AG10803 (cell line): ENCODE data around the gene MT1E.
"Not testable (repeated sequence)": the region's sequence is repeated elsewhere in the genome, so short reads cannot be mapped to it uniquely, and the experiment has no call there.

Experiments used
- DNase-seq: peaks from one replicate; pipeline ENCODE4 v3.0.0; 2010; ENCODE audit warnings: low read depth
- H3K4me3 ChIP-seq: 2 replicates; pipeline ENCODE4 v1.5.1; 2011; ENCODE audit warnings: mild to moderate bottlenecking, low read length, control low read depth
- TF ChIP-seq, protein P1 (sequence below): conservative IDR thresholded peaks from 2 replicates; pipeline ENCODE4 v1.5.1; 2011; ENCODE audit warnings: mild to moderate bottlenecking, low read length, control low read depth, inconsistent platforms

The MT1E gene

DNA sequence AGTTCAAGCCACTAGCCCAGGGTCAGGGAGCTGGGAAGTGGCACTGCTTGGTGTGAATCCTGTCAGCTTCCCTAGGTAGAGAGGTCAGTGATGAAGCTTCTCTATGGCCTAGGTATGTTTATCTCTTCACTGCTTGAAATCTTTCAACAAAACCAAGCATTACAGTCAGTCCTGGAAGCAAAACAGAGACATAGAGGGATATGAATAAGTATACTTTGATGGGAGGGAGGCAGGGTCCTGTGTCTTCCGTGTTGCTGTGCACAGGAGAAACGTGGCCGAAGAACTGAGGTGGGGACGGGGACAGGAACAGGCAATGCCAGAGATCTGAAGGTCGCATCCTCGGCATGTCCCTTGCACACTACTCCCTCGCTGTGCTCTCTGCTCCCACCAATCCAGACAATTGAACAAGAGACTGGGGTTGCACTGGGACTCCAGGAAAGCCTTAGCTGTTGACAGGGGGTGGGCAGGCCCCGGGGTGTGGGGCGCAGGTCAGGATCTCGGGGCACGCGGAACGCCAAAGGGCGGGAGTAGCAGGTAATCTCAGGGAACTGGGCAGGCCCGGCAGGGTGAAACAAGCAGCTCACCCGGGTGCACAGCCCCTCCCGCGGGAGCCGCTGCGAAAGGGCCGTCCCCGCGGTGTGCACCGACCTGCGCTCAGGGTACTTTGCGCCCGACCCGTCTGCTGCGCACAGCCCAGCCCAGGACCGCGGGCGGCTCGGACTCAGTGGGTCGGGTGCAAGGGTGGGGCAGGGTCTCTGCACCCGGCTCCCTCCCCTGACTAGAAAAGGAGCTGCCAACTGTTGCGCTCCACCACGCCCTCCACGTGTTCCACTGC is 43.6 kb downstream of the MT1E start, which contains the start of gene MT1H:
Gene MT1H (plus strand): TSS at position 810 of the 835 bp plus-strand sequence. CDS start 71 bp downstream, outside the sequence.
- DNase-seq, result no peak
- TF ChIP-seq, protein P1, sequence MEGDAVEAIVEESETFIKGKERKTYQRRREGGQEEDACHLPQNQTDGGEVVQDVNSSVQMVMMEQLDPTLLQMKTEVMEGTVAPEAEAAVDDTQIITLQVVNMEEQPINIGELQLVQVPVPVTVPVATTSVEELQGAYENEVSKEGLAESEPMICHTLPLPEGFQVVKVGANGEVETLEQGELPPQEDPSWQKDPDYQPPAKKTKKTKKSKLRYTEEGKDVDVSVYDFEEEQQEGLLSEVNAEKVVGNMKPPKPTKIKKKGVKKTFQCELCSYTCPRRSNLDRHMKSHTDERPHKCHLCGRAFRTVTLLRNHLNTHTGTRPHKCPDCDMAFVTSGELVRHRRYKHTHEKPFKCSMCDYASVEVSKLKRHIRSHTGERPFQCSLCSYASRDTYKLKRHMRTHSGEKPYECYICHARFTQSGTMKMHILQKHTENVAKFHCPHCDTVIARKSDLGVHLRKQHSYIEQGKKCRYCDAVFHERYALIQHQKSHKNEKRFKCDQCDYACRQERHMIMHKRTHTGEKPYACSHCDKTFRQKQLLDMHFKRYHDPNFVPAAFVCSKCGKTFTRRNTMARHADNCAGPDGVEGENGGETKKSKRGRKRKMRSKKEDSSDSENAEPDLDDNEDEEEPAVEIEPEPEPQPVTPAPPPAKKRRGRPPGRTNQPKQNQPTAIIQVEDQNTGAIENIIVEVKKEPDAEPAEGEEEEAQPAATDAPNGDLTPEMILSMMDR, result no peak
- no peak within 1 kb of the TSS for H3K4me3 ChIP-seq

DNA sequence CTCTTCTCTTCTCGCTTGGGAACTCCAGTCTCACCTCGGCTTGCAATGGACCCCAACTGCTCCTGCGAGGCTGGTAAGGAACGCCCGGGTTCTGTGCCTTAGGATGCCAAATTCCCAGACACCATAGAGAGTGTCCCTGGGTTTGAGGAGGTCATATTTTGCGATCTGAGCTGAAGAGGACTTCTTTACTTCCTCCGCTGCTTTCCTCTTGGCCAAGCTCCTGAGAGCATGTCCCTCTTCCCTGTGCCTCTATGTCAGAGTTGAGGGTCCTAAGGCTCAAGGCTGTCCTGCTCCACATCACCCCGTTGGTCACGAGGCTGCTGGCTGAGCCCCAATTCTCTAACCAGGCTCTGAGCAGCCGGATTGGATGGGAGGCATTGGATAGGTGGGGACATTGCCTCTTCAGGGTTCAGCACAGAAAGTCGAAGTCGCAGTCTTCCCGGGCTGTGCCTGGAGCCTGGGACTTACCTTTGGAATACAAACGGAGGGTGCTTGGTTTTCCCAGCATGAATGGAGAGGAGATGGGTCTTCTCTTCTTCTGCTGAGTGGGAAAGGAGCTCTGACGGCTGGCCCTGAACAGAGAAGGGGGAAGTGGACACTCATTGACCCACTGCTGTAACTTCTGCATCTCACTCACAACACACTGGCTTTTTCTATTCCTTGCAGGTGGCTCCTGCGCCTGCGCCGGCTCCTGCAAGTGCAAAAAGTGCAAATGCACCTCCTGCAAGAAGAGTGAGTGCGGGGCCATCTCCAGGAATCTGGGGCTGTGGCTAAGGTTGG is 44.4 kb downstream of the MT1E start:
- no peak for DNase-seq
- TF ChIP-seq, protein P1, result no peak
- H3K4me3 ChIP-seq, result no peak overlapping the region

DNA sequence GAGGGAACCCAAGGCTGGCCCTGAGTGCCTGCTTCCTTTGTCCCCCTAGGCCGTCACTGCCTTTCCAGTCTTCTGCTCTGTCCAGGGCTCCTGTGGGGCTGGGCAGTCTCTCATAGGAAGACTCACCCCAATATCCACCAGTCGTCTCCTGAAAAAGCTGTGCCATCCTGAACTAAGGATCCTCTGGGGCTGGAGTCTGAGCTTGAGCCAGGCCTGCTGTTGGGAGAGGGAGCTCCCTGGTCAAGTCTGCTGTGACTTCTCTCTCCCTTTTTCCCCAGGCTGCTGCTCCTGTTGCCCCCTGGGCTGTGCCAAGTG is 45.0 kb downstream of the MT1E start:
- TF ChIP-seq, protein P1, result no peak
- DNase-seq, result no peak
- H3K4me3 ChIP-seq, result no peak overlapping the region

DNA sequence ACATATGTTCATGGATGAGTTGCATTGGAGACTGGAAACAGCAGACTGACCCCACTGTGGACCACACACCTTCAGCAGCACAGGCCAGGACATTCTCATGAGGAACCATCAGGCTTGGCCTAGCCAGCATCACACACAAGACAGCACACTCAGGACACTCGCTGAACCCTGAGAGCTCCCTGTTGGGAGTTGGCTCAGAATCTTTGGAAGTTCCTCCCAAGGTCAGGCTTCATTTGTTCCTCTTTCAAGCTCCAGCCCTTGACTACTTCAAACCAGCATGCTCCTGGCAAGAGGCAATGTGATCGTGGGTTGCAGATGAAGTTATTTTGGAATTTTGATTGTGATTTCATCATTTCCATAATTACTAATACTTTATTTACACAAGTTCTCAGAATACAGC is 46.1 kb downstream of the MT1E start:
- H3K4me3 ChIP-seq, DNase-seq: not testable (repeated sequence)

DNA sequence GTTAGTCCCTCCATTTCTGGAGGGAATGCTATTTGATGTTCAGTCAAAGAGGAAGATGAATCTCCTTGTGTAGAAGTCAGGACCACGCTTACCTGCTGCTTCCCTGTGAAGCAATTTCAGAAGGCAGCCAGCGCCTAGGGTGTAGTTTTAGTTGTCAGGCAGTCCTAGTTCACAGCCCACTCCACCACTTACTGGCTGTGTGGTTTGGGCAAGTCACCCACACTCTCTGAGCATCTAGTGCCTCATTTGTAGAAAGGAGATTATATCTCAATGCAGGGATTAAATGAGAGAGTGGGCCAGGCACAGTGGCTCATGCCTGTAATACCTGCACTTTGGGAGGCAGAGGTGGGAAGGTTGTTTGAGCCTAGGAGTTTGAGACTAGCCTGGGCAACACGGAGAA is 46.6 kb downstream of the MT1E start:
- H3K4me3 ChIP-seq, DNase-seq: not testable (repeated sequence)

DNA sequence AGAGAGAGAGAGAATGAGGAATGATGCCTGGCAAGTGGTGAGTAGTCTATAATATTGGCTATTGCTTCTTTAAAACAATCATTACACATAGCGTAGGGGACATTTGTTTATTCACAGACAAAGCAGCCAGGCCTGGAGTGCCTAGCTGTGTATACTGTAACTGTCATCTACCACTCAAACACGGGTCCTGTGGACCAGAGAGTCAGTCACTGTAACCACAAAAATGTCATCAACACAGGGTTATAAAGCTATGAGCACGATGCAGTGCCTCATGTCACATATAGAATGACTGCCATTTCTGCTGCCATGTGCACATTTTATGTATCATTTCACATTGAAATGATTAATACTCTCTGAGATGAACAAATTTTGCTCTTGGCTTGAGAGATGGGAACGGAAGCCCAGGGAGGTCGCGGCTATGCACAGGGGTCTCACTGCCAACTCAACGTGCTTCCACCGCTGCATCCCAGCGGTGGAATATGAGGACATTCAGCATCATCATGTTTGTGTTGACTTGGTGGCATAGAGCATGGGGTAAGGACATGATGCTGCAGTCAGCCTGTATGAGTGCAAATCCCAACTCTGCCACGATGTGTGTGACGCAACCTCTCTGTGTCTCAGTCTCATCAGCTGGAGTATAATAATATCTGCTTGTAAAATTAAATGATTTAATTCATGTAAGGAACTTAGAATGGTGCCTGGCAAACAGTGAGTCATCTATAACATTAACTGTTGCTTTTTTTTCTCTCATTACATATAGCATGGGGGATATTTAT is 47.4 kb downstream of the MT1E start:
- TF ChIP-seq, protein P1, result no peak
- no peak for DNase-seq
- no peak overlapping the region for H3K4me3 ChIP-seq

DNA sequence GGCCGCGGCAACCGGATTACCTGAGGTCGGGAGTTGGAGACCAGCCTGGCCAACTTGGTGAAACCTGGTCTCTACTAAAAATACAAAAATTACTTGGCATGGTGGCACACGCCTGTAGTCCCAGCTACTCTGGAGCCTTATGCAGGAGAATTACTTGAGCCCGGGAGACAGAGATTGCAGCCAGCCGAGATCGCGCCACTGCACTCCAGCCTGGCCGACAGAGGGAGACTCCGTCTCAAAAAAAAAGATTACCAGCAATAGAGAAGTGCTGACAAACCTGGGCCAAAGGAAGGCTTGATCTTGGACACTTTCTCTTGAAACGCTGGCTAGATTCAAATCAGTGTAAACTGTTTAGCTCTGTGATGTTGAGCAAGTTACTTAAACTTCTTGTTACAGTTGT is 48.3 kb downstream of the MT1E start:
- H3K4me3 ChIP-seq, result no peak overlapping the region
- TF ChIP-seq, protein P1, result peak; percentile 59
- no peak for DNase-seq

DNA sequence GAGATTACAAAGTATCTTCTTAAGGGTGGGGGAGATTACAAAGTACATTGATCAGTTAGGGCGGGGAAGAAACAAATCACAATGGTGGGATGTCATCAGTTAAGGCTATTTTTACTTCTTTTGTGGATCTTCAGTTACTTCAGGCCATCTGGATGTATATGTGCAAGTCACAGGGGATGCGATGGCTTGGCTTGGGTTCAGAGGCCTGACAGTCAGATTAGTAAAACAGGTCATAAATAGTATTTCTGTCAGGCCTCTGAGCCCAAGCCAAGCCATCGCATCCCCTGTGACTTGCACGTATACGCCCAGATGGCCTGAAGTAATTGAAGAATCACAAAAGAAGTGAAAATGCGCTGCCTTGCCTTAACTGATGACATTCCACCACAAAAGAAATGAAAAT is 49.0 kb downstream of the MT1E start:
- not testable (repeated sequence) for H3K4me3 ChIP-seq, DNase-seq
